ENCODE data around the gene HBZ.
A peak's percentile ranks its signal among the peaks of the same experiment; 100 is the strongest.
"Not testable (repeated sequence)": the region's sequence is repeated elsewhere in the genome, so short reads cannot be mapped to it uniquely, and the experiment has no call there.

HBZ gene

GRCh38 chr16:180101-180675 lies 27.7 kb downstream of the HBZ start, which contains the start of gene HBQ1:
Gene HBQ1, plus strand, starts transcription at chr16:180459. Its CDS starts 28 bp downstream, at chr16:180487.
- DNase-seq: peak; percentile 44

DNA sequence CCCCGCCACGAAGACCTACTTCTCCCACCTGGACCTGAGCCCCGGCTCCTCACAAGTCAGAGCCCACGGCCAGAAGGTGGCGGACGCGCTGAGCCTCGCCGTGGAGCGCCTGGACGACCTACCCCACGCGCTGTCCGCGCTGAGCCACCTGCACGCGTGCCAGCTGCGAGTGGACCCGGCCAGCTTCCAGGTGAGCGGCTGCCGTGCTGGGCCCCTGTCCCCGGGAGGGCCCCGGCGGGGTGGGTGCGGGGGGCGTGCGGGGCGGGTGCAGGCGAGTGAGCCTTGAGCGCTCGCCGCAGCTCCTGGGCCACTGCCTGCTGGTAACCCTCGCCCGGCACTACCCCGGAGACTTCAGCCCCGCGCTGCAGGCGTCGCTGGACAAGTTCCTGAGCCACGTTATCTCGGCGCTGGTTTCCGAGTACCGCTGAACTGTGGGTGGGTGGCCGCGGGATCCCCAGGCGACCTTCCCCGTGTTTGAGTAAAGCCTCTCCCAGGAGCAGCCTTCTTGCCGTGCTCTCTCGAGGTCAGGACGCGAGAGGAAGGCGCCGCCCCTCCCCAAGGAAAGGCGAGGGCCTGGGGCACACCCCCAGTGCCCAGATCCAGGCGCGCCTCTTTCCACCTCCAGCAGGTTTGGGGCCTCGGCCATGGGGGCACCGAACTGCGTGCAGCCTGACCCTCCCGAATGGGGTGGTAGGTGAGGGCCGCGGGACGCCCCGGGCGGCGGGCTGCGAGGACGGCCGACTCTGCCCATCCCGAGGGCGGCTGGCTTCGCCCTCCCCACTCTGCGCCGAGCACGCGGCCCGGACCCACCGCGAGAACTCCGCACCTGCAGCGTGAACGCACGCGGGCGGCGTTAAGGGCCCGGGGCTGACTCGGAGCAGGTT lies 28.5 kb downstream of the HBZ start:
- DNase-seq: peak; percentile 32

DNA sequence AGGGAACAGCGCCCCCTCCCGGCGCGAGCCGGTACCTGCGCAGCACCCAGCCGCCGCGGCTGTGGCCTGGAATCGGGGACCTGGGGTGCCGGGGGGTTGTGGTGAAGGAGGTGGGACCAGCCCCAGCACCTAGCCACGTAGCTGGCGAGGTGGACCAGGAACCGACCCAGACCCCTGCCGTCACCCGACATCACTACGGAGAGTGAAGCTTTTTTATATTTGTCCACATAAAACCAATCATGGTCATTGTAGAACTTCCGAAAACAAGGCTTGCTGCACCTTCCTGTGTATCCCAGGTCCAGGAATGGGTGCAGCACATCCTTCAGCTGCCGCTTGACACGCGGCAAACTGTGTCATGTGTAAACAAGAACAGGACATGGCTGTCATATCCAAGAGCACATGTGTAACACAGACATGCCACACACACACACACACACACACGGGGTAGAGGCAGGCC lies 29.1 kb downstream of the HBZ start:
- DNase-seq: no peak

- no peak for DNase-seq
Measured at GRCh38 chr16:183005-183404, 30.6 kb downstream of the HBZ start.

- no peak for DNase-seq
Measured at GRCh38 chr16:185213-185612, 32.8 kb downstream of the HBZ start.

GRCh38 chr16:185691-186090 lies 33.2 kb downstream of the HBZ start:
- DNase-seq: no peak

DNA sequence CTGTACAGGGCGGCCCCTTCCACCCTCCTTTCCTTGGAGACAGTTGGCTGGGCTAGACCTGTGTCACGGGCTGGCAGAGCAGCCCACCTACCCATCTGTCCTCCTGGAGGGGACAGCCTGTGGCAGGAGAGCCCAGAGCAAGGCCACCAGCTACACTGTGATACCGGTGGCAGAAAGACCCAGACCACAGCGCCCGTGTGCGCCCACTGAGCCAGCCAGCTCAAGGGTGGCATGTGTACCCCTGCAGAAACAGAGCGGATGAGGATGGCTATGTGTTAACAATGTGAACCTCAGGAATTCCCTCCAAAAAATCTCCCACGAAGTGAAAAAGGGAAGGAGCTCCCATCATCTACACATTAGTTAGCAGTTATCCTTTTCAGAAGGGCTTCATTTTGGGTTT lies 34.9 kb downstream of the HBZ start:
- no peak for DNase-seq

- no peak for DNase-seq
Measured at GRCh38 chr16:188674-189073, 36.2 kb downstream of the HBZ start.

GRCh38 chr16:189604-190186 lies 37.3 kb downstream of the HBZ start:
- DNase-seq: no peak

DNA sequence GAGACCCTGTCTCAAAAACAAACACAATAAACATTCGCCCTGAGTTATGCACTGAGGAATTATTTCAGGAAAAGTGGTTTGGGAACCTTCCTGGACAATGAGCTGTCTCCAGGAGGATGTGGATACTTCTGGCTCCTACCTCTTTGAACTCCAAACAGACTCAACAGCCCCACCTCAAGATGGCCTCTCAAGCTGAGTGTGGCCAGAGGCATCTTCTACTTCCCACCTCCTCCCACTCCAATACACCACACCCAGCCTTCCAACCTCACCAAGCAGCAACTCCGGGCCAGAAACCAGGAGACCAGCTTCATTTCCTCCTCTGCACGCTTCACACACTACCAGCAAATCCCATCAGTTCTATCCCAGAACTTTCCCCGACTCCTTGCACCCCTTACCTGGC lies 39.4 kb downstream of the HBZ start:
- DNase-seq: no peak

DNA sequence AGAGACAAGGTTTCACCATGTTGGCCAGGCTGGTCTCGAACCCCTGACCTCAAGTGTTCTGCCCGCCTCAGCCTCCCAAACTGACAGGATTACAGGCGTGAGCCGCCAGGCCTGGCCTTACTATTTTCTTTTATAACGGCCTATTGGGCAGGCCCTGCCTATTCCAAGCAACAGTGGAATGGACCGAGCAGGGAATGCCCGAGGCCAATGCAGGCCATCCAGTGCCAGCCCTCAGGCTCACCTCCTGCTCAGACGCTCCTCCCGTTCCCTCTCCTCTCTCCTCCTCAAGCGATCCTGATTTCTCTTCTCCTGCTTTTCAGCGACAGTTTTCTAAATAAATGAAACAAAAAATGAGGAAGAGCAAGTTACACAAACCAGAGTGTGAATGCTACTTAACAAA lies 40.2 kb downstream of the HBZ start:
- no peak for DNase-seq

DNA sequence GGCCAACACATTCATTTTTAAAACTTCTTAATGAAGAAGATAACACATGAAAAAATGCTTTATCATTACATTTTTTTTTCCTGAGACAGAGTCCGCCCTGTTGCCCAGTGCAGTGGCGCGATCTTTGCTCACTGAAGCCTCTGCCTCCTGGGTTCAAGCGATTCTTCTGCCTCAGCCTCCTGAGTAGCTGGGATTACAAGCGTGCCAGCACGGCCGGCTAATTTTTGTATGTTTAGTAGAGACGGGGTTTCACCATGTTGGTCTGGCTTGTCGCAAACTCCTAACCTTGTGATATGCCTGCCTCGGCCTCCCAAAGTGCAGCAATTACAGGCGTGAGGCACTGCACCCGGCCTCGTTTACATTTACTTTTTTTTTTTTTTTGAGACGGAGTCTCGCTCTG lies 41.0 kb downstream of the HBZ start:
- DNase-seq: no peak

DNA sequence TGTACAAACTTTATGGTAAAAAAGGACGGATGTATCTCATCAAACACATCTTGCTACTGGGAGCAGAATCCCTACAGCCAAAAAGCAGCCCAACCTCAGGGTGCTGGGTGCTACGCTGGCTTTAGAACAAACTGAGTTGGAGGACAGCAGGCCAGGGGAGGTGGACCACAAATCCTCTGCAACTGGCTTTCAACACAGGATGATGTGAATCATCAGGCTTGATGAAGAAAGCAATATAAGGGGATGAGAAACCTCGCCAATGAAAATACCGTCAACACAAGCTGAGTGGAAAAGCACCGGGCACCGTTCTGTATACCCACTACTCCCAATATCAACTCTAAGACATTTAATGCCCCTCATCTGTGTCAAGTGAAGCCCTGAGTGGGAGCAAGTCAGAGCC lies 42.1 kb downstream of the HBZ start:
- no peak for DNase-seq

- peak; percentile 39 for DNase-seq
Measured at GRCh38 chr16:200388-200787, 47.9 kb downstream of the HBZ start.

GRCh38 chr16:203246-203645 lies 50.8 kb downstream of the HBZ start:
- no peak for DNase-seq

DNA sequence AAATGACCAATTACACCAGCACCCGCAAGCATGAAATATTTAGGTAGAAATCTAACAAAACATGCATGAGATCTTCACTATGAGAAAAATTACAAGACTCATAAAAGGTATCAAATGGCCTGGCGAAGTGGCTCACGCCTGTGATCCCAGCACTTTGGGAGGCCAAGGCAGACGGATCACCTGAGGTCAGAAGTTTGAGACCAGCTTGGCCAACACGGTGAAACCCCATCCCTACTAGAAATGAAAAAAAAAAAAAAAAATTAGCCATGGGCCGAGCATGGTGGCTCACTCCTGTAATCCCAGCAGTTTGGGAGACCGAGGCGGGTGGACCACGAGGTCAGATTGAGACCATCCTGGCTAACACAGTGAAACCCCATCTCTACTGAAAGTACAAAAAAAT lies 51.6 kb downstream of the HBZ start:
- DNase-seq: not testable (repeated sequence)
